CD14-positive monocyte (primary cell): ENCODE measurements around the gene OSCP1. TPM values are rescaled to one million over a fixed set of nuclear protein-coding genes. Genes with fewer than 3 reads are reported as not detected.

Experiments used
- DNase-seq, 3 donors: peaks; one replicate each; pipeline ENCODE4 v3.0.0-alpha.2; 2011 to 2022
- H2AFZ ChIP-seq: 2 replicates; pipeline ENCODE4 v1.6.0; 2012; ENCODE audit warnings: mild to moderate bottlenecking, low read depth, low read length, inconsistent platforms; ENCODE audit not compliant: insufficient read depth, poor library complexity, severe bottlenecking
- H3K27ac ChIP-seq, 2 donors: 1 replicate in 1 of 2; 2 replicates in 1 of 2; pipeline ENCODE4 v1.5.1; 2012 to 2013; ENCODE audit warnings: low read length in 2 of 2, control low read depth in 1 of 2, inconsistent platforms in 1 of 2, low read depth in 1 of 2, mild to moderate bottlenecking in 1 of 2
- H3K27me3 ChIP-seq, 2 donors: one replicate each; pipeline versions ENCODE4 v1.6.0 to v1.6.1; 2011 to 2013; ENCODE audit warnings: low read length in 2 of 2; ENCODE audit not compliant: control insufficient read depth in 2 of 2, insufficient read depth in 2 of 2
- H3K36me3 ChIP-seq, 2 donors: replicated peaks in 1 of 2; 1 replicate in 1 of 2; 2 replicates in 1 of 2; pipeline versions ENCODE4 v1.5.1 to v1.6.1; 2012 to 2013; ENCODE audit warnings: low read length in 2 of 2, control low read depth in 1 of 2, inconsistent platforms in 1 of 2, mild to moderate bottlenecking in 1 of 2; ENCODE audit not compliant: insufficient read depth in 2 of 2, control insufficient read depth in 1 of 2
- H3K4me1 ChIP-seq, 2 donors: 1 replicate in 1 of 2; 2 replicates in 1 of 2; pipeline versions ENCODE4 v1.5.1 to v1.6.1; 2012 to 2013; ENCODE audit warnings: low read length in 2 of 2, control low read depth in 1 of 2, inconsistent platforms in 1 of 2, mild to moderate bottlenecking in 1 of 2, moderate library complexity in 1 of 2; ENCODE audit not compliant: insufficient read depth in 2 of 2, control insufficient read depth in 1 of 2
- H3K4me2 ChIP-seq: replicated peaks from 2 replicates; pipeline ENCODE3; 2012; ENCODE audit warnings: low read length, moderate library complexity, mild to moderate bottlenecking; ENCODE audit not compliant: poor library complexity, severe bottlenecking; ENCODE audit errors: extremely low read depth
- H3K4me3 ChIP-seq, 3 experiments: fragments of 200-600 bp in 1 of 3; sonication (generic) in 1 of 3; replicated peaks in 1 of 3; 1 replicate in 2 of 3; 2 replicates in 1 of 3; pipeline ENCODE4 v1.5.1; 2011 to 2013; ENCODE audit warnings: low read length in 3 of 3, mild to moderate bottlenecking in 3 of 3, control low read depth in 2 of 3, low read depth in 2 of 3, inconsistent platforms in 1 of 3, moderate library complexity in 1 of 3
- H3K79me2 ChIP-seq: 2 replicates; pipeline ENCODE4 v1.6.0; 2012; ENCODE audit warnings: mild to moderate bottlenecking, control low read depth, inconsistent platforms, low read length, moderate library complexity; ENCODE audit not compliant: insufficient read depth
- H3K9ac ChIP-seq: 2 replicates; pipeline ENCODE4 v1.6.0; 2017; ENCODE audit warnings: low read length, mild to moderate bottlenecking; ENCODE audit not compliant: insufficient read depth, poor library complexity, severe bottlenecking
- H3K9me3 ChIP-seq, 2 donors: replicated peaks in 1 of 2; 1 replicate in 1 of 2; 2 replicates in 1 of 2; pipeline versions ENCODE4 v1.5.1 to v1.6.1; 2012 to 2013; ENCODE audit warnings: low read length in 2 of 2, control low read depth in 1 of 2; ENCODE audit not compliant: control insufficient read depth in 1 of 2, insufficient read depth in 1 of 2
- H4K20me1 ChIP-seq: 2 replicates; pipeline ENCODE4 v1.6.0; 2012; ENCODE audit warnings: mild to moderate bottlenecking, low read length, control low read depth, moderate library complexity; ENCODE audit not compliant: insufficient read depth
- H3K27ac Mint-ChIP-seq, 7 donors: one replicate each; pipeline ENCODE4 v1.8.0; 2020; ENCODE audit warnings: mild to moderate bottlenecking in 7 of 7, mixed read lengths in 7 of 7, moderate library complexity in 6 of 7, inconsistent platforms in 2 of 7
- H3K27me3 Mint-ChIP-seq, 3 donors: one replicate each; pipeline ENCODE4 v1.8.0; 2021 to 2022; ENCODE audit warnings: low read depth in 3 of 3, mild to moderate bottlenecking in 3 of 3, mixed read lengths in 3 of 3, moderate library complexity in 3 of 3, inconsistent platforms in 1 of 3
- H3K36me3 Mint-ChIP-seq, 2 donors: one replicate each; pipeline ENCODE4 v1.8.0; 2020; ENCODE audit warnings: mixed read lengths in 2 of 2, inconsistent platforms in 1 of 2, mild to moderate bottlenecking in 1 of 2
- H3K4me1 Mint-ChIP-seq: one replicate; pipeline ENCODE4 v1.8.0; 2020; ENCODE audit warnings: mild to moderate bottlenecking, mixed read lengths
- H3K4me3 Mint-ChIP-seq, 2 donors: one replicate each; pipeline ENCODE4 v1.8.0; 2020; ENCODE audit warnings: mild to moderate bottlenecking in 2 of 2, mixed read lengths in 2 of 2, moderate library complexity in 1 of 2
- H3K9me3 Mint-ChIP-seq, 7 donors: one replicate each; pipeline ENCODE4 v1.8.0; 2020 to 2022; ENCODE audit warnings: mixed read lengths in 7 of 7, mild to moderate bottlenecking in 6 of 7, moderate library complexity in 6 of 7, inconsistent platforms in 2 of 7
- WGBS: methylation state at CpG from one replicate; pipeline ENCODE4 v1.1.5; 2013; ENCODE audit warnings: missing lambda C conversion rate; ENCODE audit not compliant: insufficient coverage; 5-methylcytosine and 5-hydroxymethylcytosine counted together
- intact Hi-C, 2 donors: fragments of 100-400 bp; cut with micrococcal nuclease; formaldehyde crosslinking; loops; one replicate each; pipeline versions ENCODE4 v1.15.0 to v1.15.1; 2023
- polyA plus RNA-seq, 3 donors: library from polyadenylated mRNA; depleted of rRNA in 1 of 3; unstranded in 2 of 3; stranded (reverse) in 1 of 3; fragments of 300-500 nt in 2 of 3; fragments of >200 nt in 1 of 3; fragmentation: Illumina TruSeq in 2 of 3; gene quantifications; 1 replicate in 2 of 3; 2 replicates in 1 of 3; pipeline ENCODE4 v1.2.3, GENCODE V29; 2012 to 2021
- TF ChIP-seq, protein P1 (sequence below): fragments of 200-600 bp; IDR thresholded peaks from one replicate; pipeline ENCODE4 v1.8.0; 2022; ENCODE audit warnings: antibody characterized with exemption, mild to moderate bottlenecking

The OSCP1 gene
- polyA plus RNA-seq, 3 donors: 0.12 to 0.82 TPM; not detected in 1

DNA sequence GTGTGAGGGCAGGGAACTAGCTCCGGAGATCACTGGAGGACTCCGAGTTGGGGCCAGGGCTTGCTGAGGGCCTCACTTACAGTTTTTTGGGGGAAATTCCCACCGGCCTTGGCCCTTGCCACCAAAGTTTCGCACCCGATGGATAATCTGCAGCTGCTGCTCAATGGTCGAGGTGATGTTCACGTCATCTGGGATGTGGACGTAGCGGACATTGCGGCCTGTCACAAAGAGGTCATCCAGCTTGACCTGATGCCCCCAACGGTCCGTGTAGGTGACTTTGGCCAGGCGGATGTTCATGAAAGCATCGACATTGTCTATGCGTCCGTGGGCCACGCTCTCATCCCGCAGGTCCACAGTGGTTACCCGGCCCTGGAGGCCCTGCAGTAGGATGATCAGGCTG lies 56.6 kb downstream of the OSCP1 start:
- TF ChIP-seq, protein P1, sequence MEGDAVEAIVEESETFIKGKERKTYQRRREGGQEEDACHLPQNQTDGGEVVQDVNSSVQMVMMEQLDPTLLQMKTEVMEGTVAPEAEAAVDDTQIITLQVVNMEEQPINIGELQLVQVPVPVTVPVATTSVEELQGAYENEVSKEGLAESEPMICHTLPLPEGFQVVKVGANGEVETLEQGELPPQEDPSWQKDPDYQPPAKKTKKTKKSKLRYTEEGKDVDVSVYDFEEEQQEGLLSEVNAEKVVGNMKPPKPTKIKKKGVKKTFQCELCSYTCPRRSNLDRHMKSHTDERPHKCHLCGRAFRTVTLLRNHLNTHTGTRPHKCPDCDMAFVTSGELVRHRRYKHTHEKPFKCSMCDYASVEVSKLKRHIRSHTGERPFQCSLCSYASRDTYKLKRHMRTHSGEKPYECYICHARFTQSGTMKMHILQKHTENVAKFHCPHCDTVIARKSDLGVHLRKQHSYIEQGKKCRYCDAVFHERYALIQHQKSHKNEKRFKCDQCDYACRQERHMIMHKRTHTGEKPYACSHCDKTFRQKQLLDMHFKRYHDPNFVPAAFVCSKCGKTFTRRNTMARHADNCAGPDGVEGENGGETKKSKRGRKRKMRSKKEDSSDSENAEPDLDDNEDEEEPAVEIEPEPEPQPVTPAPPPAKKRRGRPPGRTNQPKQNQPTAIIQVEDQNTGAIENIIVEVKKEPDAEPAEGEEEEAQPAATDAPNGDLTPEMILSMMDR: no peak
- Histone ChIP-seq H3K4me3 (no peak overlapping the region), H3K4me2 (no peak overlapping the region), H2AFZ (no peak overlapping the region), H3K27ac (peak overlapping the region in 1 of 2 donors; percentile 15), H3K9ac (no peak overlapping the region), H3K4me1 (peaks cover 43 to 53% of the 10 kb centered on the region in 2 donors), H3K79me2 (peaks cover 61% of the 10 kb centered on the region), H3K36me3 (peaks cover 34 to 46% of the 10 kb centered on the region in 2 donors), H4K20me1 (peaks cover 12% of the 10 kb centered on the region), H3K27me3 (no peaks in the 10 kb centered on the region), H3K9me3 (no peaks in the 10 kb centered on the region)
- peaks cover 51% of the 10 kb centered on the region for H3K4me1 Mint-ChIP-seq
- H3K36me3 Mint-ChIP-seq: peaks cover 45 to 67% of the 10 kb centered on the region in 2 donors
- 98% methylated on average over 19 of the region's 19 CpGs for WGBS
- intact Hi-C loops: no loop called here
- peaks cover 0 to 1% (median 0%) of the 10 kb centered on the region in 7 donors for H3K9me3 Mint-ChIP-seq
- peak overlapping the region in 2 of 7 donors; percentile 21 to 68 for H3K27ac Mint-ChIP-seq
- peaks cover 0 to 1% (median 0%) of the 10 kb centered on the region in 3 donors for H3K27me3 Mint-ChIP-seq
- DNase-seq: no peak
- H3K4me3 Mint-ChIP-seq: no peak overlapping the region

- Histone ChIP-seq H3K27me3 (no peaks in the 10 kb centered on the region), H3K4me1 (peaks cover 47 to 56% of the 10 kb centered on the region in 2 donors), H3K9me3 (no peaks in the 10 kb centered on the region), H3K79me2 (peaks cover 64% of the 10 kb centered on the region), H3K4me3 (no peak overlapping the region), H3K9ac (no peak overlapping the region), H3K27ac (peak overlapping the region in 1 of 2 donors; percentile 15), H2AFZ (no peak overlapping the region), H3K36me3 (peaks cover 34 to 46% of the 10 kb centered on the region in 2 donors), H3K4me2 (no peak overlapping the region), H4K20me1 (peaks cover 12% of the 10 kb centered on the region)
- no peak for DNase-seq
- no peak overlapping the region for H3K4me3 Mint-ChIP-seq
- TF ChIP-seq, protein P1: no peak
- WGBS: 89% methylated on average over 2 of the region's 4 CpGs
- H3K4me1 Mint-ChIP-seq: peaks cover 55% of the 10 kb centered on the region
- H3K27me3 Mint-ChIP-seq: peaks cover 0 to 1% (median 0%) of the 10 kb centered on the region in 3 donors
- intact Hi-C loops: no loop called here
- H3K27ac Mint-ChIP-seq: peak overlapping the region in 1 of 7 donors; percentile 42
- H3K9me3 Mint-ChIP-seq: peaks cover 0 to 1% (median 0%) of the 10 kb centered on the region in 7 donors
- peaks cover 45 to 67% of the 10 kb centered on the region in 2 donors for H3K36me3 Mint-ChIP-seq
Observed at GRCh38 chr1:36392836-36393235, 57.4 kb downstream of the OSCP1 start.
